Lung microvascular endothelial cell (primary cell): ENCODE measurements around the gene RASIP1. TPM values are rescaled to one million over a fixed set of nuclear protein-coding genes. Genes with fewer than 3 reads are reported as not detected.
A peak's percentile ranks its signal among the peaks of the same experiment; 100 is the strongest.
"Not testable (repeated sequence)": the region's sequence is repeated elsewhere in the genome, so short reads cannot be mapped to it uniquely, and the experiment has no call there.

Experiments
- DNase-seq, 2 donors: peaks; one replicate each; pipeline versions ENCODE4 v3.0.0 to v3.0.0-alpha.2; 2010; ENCODE audit warnings: low read depth in 2 of 2
- total RNA-seq: library from RNA; depleted of rRNA; stranded (reverse); fragments of >200 nt; gene quantifications from 2 replicates; pipeline ENCODE4 v1.2.1, GENCODE V29; 2014

RASIP1 gene
- total RNA-seq, 1 donor from 2014 or later, result 74.0 TPM

- DNase-seq, result peak in 1 of 2 donors; percentile 37
These were observed 27.2 kb downstream of the RASIP1 start for GRCh38 chr19:48713041-48713863.

- DNase-seq, result no peak
These were observed 29.2 kb downstream of the RASIP1 start for GRCh38 chr19:48711106-48711662.

DNA sequence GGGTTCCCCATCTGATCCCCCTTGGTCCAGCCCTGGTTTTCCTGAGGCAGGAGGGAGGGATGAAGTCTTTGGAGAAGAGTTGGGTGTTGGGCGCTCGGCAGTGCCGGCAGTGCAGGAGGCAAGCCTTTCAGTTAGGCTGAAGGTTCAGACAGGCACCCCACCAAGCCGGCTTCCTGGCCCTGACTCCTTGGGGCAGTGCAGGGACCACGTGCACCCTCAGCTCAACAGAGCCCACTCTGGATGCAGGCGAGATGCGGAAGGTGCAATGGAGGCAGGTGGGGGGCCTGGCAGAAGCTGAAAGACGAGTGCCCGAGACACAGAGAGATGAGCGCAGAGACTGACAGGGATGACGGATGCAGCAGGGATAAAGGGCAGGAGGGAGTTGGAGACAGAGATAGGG lies 31.9 kb downstream of the RASIP1 start:
- no peak for DNase-seq

- DNase-seq, result no peak
These were observed 35.0 kb downstream of the RASIP1 start for GRCh38 chr19:48705431-48705830.

DNA sequence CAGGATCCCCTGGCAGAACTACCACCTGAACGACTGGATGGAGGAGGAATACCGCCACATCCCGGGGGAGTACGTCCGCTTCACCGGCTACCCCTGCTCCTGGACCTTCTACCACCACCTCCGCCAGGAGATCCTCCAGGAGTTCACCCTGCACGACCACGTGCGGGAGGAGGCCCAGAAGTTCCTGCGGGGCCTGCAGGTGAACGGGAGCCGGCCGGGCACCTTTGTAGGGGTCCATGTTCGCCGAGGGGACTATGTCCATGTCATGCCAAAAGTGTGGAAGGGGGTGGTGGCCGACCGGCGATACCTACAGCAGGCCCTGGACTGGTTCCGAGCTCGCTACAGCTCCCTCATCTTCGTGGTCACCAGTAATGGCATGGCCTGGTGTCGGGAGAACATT lies 37.1 kb downstream of the RASIP1 start:
- no peak for DNase-seq

GRCh38 chr19:48702701-48703100 lies 37.7 kb downstream of the RASIP1 start:
- DNase-seq, result no peak

DNA sequence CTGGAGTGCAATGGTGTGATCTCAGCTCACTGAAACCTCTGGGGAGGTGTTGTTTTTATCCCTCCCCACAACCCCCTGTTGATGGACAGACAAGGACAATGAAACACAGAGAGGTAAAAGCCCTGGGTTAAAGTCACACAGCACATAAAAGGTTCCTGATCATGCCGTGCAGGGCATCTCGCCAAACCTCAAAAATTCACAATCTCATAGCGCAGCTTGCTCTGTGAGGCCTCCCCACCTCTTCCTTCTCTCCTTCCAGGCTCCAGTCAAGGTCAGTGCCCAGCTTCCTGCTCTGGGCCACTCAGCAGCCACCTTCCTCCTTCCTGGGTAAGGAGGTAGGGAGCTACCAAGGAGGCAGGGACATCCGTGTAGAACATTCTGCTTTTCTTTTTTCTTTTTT lies 42.4 kb downstream of the RASIP1 start:
- peak in 1 of 2 donors; percentile 54 for DNase-seq

GRCh38 chr19:48696353-48697010 lies 43.9 kb downstream of the RASIP1 start:
- no peak for DNase-seq

DNA sequence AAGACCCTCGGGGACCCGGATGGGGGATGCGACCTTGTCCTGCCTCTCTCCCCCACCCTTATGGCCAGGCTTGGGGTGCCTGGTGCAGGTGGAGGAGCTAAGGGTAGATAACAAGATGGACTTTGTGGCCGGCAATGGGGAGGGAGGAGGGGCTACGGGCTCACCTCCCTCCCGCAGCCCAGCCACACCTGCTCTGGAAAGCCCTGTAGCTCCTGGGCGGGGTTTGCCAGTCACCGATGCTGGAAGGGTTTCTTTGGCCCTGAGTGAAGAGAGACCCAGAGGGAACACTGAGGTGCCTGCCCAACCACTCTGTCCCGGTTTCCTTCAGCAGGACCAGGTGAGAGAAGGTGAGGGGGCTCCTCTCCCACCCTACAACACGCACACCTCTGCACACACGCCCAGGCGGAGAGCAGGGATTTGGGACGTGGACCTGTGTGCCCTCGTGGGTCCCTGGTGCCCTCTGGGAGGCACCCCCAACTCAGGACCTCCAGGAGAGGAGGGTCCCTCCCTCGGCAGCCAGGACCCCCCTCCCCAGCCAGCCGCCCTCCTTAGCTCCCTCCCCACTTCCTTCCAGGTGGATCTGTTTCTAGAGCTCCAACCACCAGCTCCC lies 44.6 kb downstream of the RASIP1 start, which contains the start of gene FUT2:
Gene FUT2 (plus strand): TSS at position 229 of the 610 bp plus-strand sequence. CDS start 6,986 bp downstream, outside the sequence.
- DNase-seq, result no peak

DNA sequence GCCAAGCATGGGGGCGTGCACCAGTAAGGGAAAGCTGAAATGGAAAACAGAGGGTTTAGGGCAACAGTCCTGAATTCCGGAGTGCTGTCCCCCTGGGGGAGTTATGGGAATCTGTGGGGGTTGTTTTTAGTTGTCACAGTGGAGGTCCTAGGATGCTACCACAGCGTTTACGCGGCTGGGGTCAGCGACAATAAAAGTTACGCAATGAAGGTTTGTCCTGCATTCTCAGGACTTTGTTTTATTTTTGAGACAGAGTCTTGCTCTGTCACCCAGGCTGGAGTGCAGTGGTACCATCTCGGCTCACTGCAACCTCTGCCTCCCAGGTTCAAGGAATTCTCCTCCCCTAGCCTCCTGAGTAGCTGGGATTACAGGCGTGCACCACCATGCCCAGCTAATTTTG lies 46.8 kb downstream of the RASIP1 start:
- not testable (repeated sequence) for DNase-seq

DNA sequence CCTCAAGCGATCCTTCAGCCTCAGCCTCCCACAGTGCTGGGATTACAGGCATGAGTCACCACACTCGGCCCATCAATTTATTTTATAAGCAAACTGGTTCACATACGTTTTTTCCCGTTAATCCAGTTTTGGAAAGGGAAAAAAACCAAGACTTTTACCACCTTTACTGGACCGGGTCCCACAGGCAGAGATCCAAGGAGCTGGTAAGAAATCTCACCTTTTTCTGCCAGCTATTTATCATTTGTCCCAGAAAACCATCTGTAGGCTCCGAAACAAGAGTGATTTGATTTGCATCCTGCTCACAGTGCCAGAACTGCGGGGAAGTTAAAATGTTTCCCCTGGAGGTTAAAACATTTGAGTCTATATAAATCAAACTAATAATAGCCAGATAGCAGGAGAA lies 51.0 kb downstream of the RASIP1 start:
- no peak for DNase-seq

DNA sequence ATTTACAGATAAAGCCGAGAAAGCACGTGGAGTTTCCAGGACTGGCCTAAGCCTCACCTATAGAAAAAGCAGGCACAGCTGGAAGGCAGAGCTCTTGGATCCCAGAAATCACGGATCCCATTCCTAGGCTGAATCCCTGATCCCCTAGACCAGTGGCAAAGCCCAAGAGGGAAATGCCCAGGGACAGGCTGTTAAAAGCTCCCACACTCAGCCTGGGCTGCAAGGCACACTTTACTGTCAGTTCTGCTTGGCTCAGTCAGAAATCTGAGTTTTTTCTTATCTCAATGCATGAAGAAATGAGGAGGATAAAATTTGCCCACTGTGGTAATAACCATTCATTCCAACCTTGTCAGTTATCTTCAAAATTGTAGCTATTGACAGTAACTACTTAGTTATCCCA lies 52.6 kb downstream of the RASIP1 start:
- DNase-seq, result no peak

- not testable (repeated sequence) for DNase-seq
These were observed 53.8 kb downstream of the RASIP1 start for GRCh38 chr19:48686637-48687036.

- no peak for DNase-seq
These were observed 54.3 kb downstream of the RASIP1 start for GRCh38 chr19:48686088-48686487.

GRCh38 chr19:48685583-48685982 lies 54.8 kb downstream of the RASIP1 start:
- no peak for DNase-seq

- DNase-seq, result peak; percentile 26 to 70
These were observed 57.1 kb downstream of the RASIP1 start for GRCh38 chr19:48683349-48683748.

DNA sequence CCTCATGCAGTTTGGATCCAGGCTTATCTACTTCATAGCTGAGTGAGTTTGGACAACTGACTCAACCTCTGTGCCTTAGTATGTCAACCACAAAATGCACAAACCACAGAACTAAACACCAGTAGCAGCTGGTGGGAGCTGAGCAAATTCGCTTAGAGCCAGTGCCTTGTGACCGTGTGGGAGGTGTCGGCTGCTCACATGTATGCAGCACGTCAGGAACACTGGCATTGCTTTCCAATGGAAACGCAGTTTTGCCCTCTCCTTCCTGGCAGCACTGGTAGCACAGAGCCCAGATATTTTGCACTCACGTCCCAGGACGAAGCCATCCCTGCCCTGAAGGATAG lies 59.3 kb downstream of the RASIP1 start:
- no peak for DNase-seq

DNA sequence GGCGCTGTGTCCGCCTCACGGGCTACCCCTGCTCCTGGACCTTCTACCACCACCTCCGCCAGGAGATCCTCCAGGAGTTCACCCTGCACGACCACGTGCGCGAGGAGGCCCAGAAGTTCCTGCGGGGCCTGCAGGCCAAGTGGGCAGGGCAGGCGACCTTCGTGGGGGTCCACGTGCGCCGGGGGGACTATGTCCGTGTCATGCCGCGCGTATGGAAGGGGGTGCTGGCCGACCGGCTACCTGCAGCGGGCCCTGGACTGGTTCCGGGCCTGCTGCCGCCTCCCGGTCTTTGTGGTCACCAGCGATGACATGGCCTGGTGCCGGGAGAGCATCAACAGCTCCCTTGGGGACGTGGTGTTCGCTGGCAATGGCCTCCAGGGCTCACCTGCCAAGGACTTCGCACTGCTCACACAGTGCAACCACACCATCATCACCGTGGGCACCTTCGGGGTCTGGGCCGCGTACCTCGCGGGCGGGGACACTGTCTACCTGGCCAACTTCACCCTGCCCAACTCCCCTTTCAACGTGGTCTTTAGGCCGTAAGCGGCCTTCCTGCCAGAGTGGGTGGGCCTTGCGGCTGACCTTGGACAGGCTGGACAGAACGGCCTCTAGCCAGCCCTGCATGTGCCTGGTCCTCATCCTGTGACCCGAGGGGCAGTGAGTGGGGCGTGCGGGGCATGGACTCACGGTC lies 59.8 kb downstream of the RASIP1 start:
- DNase-seq, result no peak

GRCh38 chr19:48680006-48680405 lies 60.4 kb downstream of the RASIP1 start:
- not testable (repeated sequence) for DNase-seq

DNA sequence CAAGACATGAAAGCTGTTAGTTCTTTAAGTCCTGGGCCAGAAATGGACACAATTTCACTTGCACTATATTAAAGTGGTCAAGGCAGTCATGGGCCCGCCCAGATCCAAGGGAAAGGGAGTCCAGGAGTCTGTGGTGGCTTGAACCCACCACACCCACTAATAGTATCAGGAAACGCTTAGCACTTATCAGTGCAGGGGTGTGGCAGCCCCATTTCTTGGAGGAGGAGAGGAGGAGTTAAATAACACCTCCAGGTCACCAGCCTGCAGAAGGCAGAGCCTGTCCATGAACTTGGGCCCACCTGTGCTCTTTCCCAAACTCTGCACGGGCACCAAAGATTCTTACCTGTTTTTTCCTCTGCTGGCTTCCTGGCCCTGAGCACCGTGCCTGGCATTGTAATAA lies 62.2 kb downstream of the RASIP1 start:
- no peak for DNase-seq

- no peak for DNase-seq
These were observed 63.5 kb downstream of the RASIP1 start for GRCh38 chr19:48676887-48677286.

GRCh38 chr19:48676487-48676886 lies 63.9 kb downstream of the RASIP1 start:
- DNase-seq, result no peak
